HG03103 (cell line): ENCODE measurements around the gene E2F2.

ENCODE experiments used
- ATAC-seq: cut with Tn5 transposase; IDR thresholded peaks from one replicate; pipeline ENCODE4 v1.9.1; 2021; ENCODE audit warnings: low read depth; ENCODE audit not compliant: unreplicated experiment

E2F2 gene

DNA sequence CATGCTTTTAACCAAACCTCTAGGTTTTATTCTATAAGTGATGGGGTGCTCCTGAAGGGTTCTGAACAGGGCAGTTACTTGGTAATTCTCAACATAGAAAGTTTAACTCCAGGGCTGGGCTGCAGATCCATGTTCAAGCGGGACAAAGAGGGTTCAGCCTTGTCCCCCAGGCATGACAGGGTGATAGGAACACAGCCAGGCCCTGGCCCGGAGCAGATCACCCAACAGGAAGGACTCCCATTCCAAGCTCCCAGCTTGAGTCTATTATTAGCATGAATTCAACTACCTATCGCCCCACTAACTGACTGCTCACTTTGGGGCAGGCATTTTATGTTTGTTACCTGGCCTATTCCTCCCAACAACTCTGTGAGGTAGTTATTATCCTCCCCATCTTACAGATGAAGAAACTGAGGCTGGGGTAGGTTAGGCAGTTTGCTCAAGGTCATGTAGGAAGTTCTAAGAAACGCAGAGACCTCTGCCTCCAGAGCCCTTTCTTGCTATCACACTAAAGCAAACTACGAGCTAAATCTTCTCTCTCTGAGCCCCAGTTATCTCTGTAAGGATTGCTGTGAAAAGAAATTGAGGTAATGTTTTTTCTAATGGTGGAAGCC is 61.6 kb downstream of the E2F2 start:
- no peak for ATAC-seq

DNA sequence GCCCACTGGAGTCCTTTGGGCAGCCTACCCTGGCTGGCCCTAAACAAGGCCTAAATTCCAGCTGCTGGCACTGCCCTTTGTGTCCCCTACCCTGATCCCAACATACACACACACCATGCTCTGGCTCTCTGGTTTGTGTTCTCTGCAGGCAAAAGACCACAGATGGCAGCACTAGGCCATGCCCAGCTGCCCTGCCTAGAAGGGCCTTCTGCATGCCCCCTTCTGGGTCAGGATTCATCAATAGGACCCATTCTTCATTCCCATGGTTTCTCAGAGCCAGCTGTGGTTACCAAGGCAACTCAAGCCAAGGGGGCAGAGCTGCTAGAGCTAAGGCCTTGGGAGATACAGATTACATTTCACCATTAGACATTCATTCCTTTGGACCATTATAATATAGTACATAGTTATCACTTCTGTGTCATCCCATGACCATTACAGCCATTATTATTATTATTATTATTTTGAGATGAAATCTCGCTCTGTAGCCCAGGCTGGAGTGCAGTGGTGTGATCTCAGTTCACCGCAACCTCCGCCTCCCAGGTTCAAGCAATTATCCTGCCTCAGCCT is 64.5 kb downstream of the E2F2 start:
- ATAC-seq = no peak

DNA sequence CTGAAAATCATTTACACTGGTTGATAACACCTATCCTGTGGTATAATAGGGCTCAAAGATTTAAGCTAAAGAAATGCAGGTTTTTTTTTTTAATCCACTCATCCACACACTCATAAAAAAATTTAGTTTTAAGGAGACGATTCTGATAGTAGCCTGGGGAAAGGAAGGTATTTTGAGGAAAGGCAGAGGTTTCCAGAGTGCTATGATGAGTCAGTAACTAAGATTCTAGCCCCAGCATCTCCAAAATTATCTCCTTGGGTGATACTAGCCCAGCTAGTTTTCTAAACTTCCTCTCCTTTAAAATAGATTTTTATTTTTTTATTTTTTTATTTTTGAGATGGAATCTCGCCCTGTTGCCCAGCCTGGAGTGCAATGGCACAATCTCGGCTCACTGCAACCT is 67.7 kb downstream of the E2F2 start:
- no peak for ATAC-seq

DNA sequence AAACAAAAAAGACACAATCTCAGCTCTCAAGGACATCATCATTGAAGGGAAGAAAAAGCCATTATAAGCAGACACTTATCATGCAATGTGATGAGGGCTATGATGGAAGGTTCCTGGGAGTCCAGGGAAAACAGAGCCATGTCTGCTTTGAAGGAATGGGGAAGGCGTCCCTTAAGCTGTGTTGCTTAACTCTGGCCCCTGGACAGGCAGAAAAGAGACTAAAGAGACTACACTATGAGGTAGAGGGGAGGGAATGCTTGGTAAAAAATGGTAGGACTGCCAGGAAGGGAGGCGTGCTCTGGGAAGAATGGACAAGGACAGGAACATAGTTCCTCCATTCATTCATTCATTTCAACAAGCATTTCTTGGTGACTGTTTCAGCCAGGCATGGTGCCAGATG is 68.3 kb downstream of the E2F2 start:
- no peak for ATAC-seq

DNA sequence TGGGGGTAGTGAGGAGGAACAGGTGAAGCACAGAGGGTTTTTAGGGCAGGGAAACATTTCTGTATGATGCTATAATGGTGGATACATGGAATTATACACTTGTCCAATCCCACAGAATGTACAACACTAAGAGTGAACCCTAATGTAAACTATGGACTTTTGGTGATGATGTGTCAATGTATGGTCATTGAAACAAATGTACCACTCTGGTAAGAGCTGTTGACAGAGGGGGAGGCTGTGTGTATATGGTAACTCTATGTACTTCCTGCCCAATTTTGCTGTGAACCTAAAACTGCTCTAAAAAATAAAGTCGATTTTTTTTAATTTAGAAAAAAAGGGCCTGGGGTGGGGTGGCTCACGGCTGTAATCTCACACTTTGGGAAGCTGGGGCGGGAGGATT is 70.0 kb downstream of the E2F2 start:
- ATAC-seq = no peak

DNA sequence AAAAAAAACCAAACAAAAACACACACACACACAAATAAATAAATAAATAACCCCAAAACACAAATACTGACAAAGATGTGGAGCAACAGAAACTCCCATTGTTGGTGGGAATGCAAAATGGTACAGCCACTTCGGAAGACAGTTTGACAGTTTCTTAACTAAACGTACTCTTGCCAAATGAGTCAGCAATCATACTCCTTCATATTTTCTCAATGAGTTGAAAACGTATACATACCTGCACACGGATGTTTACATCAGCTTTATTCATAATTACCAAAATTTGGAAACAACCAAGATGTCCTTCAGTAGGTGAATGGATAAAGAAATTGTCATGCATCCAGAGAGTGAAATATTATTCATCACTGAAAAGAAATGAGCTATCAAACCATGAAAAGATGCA is 70.5 kb downstream of the E2F2 start:
- no peak for ATAC-seq

DNA sequence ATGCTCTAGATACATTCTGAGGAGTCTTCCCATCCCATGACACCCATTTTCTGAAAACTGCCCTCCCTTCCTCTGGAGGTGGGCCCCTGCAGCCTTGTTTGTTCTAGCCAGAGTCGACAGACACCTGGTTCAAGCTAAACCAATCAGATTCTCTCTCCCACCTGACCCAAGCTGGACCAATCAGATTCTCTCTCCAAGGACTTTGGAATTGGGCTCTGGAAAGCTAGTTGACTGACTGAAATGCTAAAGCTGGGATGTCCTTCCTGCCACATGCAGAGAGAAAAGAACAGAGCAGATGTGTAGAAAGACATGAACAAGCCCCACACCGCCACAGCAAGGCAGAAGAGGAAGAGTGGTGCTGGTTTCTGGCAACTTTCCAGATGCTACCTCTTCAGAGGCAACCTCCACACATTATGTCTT is 71.7 kb downstream of the E2F2 start:
- ATAC-seq = no peak
